GM12878 (cell line): ENCODE measurements around the gene STK33.

Source experiments
- BACH1 ChIP-seq: fragments of 450-650 bp; IDR thresholded peaks from 2 replicates; pipeline ENCODE4 v1.6.1; 2017; ENCODE audit warnings: mild to moderate bottlenecking, borderline replicate concordance
- BHLHE40 ChIP-seq, 2 experiments: fragments of 450-650 bp in 1 of 2; IDR thresholded peaks; 2 replicates each; pipeline ENCODE4 v1.6.1; 2011 to 2017; ENCODE audit warnings: low read depth in 2 of 2, borderline replicate concordance in 1 of 2, improper control_type of control experiment in 1 of 2, low read length in 1 of 2, mild to moderate bottlenecking in 1 of 2
- CREB1 ChIP-seq: IDR thresholded peaks from 2 replicates; pipeline ENCODE4 v1.6.1; 2012; ENCODE audit warnings: low read depth, mild to moderate bottlenecking, inconsistent platforms
- CTCF ChIP-seq, 3 experiments: IDR thresholded peaks in 2 of 3; conservative IDR thresholded peaks in 1 of 3; 2 replicates each; pipeline ENCODE4 v1.5.1; 2011; ENCODE audit warnings: low read depth in 3 of 3, low read length in 3 of 3, mild to moderate bottlenecking in 3 of 3, control low read depth in 2 of 3, moderate library complexity in 2 of 3, inconsistent platforms in 1 of 3, mixed read lengths in 1 of 3; ENCODE audit not compliant: control insufficient read depth in 2 of 3, insufficient read depth in 1 of 3; ENCODE audit errors: extremely low read depth in 1 of 3
- EP300 ChIP-seq, 2 experiments: fragments of 150-350 bp in 1 of 2; IDR thresholded peaks; 2 replicates each; pipeline ENCODE4 v1.6.1; 2011 to 2012; ENCODE audit warnings: low read depth in 2 of 2, low read length in 2 of 2, borderline replicate concordance in 1 of 2, improper control_type of control experiment in 1 of 2, inconsistent platforms in 1 of 2; ENCODE audit not compliant: control insufficient read depth in 1 of 2
- ESRRA ChIP-seq: IDR thresholded peaks from 2 replicates; pipeline ENCODE4 v1.6.1; 2012; ENCODE audit warnings: mild to moderate bottlenecking, low read length, improper control_type of control experiment
- EZH2 ChIP-seq: IDR thresholded peaks from 2 replicates; pipeline ENCODE4 v1.6.1; 2012; ENCODE audit warnings: low read depth, mild to moderate bottlenecking, control low read depth, inconsistent platforms, low read length, borderline replicate concordance; ENCODE audit not compliant: control insufficient read depth
- NFYB ChIP-seq: IDR thresholded peaks from 2 replicates; pipeline ENCODE4 v1.6.1; 2011; ENCODE audit warnings: low read depth, mild to moderate bottlenecking, low read length, improper control_type of control experiment, moderate library complexity; ENCODE audit not compliant: insufficient read depth
- NRF1 ChIP-seq: conservative IDR thresholded peaks from 2 replicates; pipeline ENCODE4 v1.6.1; 2011; ENCODE audit warnings: mild to moderate bottlenecking, low read depth, low read length, improper control_type of control experiment
- PML ChIP-seq: IDR thresholded peaks from 2 replicates; pipeline ENCODE4 v1.6.1; 2012; ENCODE audit warnings: low read length, inconsistent platforms
- POLR2A ChIP-seq: IDR thresholded peaks from 2 replicates; pipeline ENCODE4 v1.6.1; 2011; ENCODE audit warnings: low read depth, mild to moderate bottlenecking, low read length
- TF ChIP-seq, protein P1 (sequence below): IDR thresholded peaks from 2 replicates; pipeline ENCODE4 v1.6.1; 2012; ENCODE audit warnings: mild to moderate bottlenecking, low read depth, low read length
- TF ChIP-seq, protein P2 (sequence below): IDR thresholded peaks from 2 replicates; pipeline ENCODE4 v1.6.1; 2012; ENCODE audit warnings: improper control_type of control experiment, low read depth, low read length; ENCODE audit not compliant: insufficient replicate concordance

GRCh38 chr11:8354622-8355415 is 239.2 kb downstream of the STK33 start:
- no peak for TF ChIP-seq BACH1
- no peak for TF ChIP-seq POLR2A
- peak; percentile 16 to 59; a peak in 2 of 4 replicates for TF ChIP-seq BHLHE40 (IDR thresholded peaks at IDR 0.05; ENCODE audit: borderline replicate concordance in 1 of 2, low read depth in 2 of 2, low read length in 1 of 2)
- TF ChIP-seq, protein P1, sequence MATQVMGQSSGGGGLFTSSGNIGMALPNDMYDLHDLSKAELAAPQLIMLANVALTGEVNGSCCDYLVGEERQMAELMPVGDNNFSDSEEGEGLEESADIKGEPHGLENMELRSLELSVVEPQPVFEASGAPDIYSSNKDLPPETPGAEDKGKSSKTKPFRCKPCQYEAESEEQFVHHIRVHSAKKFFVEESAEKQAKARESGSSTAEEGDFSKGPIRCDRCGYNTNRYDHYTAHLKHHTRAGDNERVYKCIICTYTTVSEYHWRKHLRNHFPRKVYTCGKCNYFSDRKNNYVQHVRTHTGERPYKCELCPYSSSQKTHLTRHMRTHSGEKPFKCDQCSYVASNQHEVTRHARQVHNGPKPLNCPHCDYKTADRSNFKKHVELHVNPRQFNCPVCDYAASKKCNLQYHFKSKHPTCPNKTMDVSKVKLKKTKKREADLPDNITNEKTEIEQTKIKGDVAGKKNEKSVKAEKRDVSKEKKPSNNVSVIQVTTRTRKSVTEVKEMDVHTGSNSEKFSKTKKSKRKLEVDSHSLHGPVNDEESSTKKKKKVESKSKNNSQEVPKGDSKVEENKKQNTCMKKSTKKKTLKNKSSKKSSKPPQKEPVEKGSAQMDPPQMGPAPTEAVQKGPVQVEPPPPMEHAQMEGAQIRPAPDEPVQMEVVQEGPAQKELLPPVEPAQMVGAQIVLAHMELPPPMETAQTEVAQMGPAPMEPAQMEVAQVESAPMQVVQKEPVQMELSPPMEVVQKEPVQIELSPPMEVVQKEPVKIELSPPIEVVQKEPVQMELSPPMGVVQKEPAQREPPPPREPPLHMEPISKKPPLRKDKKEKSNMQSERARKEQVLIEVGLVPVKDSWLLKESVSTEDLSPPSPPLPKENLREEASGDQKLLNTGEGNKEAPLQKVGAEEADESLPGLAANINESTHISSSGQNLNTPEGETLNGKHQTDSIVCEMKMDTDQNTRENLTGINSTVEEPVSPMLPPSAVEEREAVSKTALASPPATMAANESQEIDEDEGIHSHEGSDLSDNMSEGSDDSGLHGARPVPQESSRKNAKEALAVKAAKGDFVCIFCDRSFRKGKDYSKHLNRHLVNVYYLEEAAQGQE: no peak
- peak in 1 of 3 experiments; percentile 13; a peak in 1 of 6 replicates for TF ChIP-seq CTCF (IDR thresholded peaks at IDR 0.05 in 2 of 3, conservative IDR thresholded peaks at IDR 0.05 in 1 of 3; ENCODE audit: control insufficient read depth in 2 of 3, extremely low read depth in 1 of 3, insufficient read depth in 1 of 3, low read depth in 3 of 3, low read length in 3 of 3)
- no peak for TF ChIP-seq NRF1
- no peak for TF ChIP-seq PML
- no peak for TF ChIP-seq EP300 (IDR thresholded peaks at IDR 0.05; ENCODE audit: borderline replicate concordance in 1 of 2, control insufficient read depth in 1 of 2, low read depth in 2 of 2, low read length in 2 of 2)
- TF ChIP-seq CREB1: no peak
- TF ChIP-seq, protein P2, sequence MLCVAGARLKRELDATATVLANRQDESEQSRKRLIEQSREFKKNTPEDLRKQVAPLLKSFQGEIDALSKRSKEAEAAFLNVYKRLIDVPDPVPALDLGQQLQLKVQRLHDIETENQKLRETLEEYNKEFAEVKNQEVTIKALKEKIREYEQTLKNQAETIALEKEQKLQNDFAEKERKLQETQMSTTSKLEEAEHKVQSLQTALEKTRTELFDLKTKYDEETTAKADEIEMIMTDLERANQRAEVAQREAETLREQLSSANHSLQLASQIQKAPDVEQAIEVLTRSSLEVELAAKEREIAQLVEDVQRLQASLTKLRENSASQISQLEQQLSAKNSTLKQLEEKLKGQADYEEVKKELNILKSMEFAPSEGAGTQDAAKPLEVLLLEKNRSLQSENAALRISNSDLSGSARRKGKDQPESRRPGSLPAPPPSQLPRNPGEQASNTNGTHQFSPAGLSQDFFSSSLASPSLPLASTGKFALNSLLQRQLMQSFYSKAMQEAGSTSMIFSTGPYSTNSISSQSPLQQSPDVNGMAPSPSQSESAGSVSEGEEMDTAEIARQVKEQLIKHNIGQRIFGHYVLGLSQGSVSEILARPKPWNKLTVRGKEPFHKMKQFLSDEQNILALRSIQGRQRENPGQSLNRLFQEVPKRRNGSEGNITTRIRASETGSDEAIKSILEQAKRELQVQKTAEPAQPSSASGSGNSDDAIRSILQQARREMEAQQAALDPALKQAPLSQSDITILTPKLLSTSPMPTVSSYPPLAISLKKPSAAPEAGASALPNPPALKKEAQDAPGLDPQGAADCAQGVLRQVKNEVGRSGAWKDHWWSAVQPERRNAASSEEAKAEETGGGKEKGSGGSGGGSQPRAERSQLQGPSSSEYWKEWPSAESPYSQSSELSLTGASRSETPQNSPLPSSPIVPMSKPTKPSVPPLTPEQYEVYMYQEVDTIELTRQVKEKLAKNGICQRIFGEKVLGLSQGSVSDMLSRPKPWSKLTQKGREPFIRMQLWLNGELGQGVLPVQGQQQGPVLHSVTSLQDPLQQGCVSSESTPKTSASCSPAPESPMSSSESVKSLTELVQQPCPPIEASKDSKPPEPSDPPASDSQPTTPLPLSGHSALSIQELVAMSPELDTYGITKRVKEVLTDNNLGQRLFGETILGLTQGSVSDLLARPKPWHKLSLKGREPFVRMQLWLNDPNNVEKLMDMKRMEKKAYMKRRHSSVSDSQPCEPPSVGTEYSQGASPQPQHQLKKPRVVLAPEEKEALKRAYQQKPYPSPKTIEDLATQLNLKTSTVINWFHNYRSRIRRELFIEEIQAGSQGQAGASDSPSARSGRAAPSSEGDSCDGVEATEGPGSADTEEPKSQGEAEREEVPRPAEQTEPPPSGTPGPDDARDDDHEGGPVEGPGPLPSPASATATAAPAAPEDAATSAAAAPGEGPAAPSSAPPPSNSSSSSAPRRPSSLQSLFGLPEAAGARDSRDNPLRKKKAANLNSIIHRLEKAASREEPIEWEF: no peak
- no peak for TF ChIP-seq NFYB
- no peak for TF ChIP-seq EZH2
- no peak for TF ChIP-seq ESRRA
